Amniotic stem cell (primary cell): ENCODE results near the gene TNK2.
"Not testable (repeated sequence)": the region's sequence is repeated elsewhere in the genome, so short reads cannot be mapped to it uniquely, and the experiment has no call there.

Experiments used
- DNase-seq: peaks from one replicate; lab custom pipeline; 2025; lab: John Stamatoyannopoulos, UW

The TNK2 gene

GRCh38 chr3:195821403-195822130 is 86.8 kb downstream of the TNK2 start:
- no peak for DNase-seq

GRCh38 chr3:195820901-195821300 is 87.5 kb downstream of the TNK2 start:
- DNase-seq, result no peak

- DNase-seq, result no peak
Observed at GRCh38 chr3:195820186-195820585, 88.2 kb downstream of the TNK2 start.

DNA sequence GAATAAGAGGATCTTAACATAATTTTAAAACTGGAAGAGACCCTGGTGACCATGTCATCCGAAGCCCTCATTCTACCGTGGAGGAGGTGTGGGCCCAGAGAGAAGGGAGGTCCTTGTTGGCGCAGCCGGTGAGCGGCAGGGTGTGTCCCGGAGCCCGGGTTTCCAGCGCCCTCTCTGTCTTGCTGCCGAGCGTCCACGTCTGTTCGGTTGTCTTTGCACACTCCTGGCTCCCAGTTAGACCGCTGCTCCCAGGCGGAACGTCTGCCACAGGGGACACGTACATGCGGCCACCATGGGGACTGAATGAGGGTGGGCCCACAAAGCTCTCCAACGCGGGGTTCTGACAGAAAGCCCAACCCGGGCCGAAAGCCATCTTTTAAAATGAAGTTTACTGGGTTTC is 90.0 kb downstream of the TNK2 start:
- DNase-seq, result no peak

DNA sequence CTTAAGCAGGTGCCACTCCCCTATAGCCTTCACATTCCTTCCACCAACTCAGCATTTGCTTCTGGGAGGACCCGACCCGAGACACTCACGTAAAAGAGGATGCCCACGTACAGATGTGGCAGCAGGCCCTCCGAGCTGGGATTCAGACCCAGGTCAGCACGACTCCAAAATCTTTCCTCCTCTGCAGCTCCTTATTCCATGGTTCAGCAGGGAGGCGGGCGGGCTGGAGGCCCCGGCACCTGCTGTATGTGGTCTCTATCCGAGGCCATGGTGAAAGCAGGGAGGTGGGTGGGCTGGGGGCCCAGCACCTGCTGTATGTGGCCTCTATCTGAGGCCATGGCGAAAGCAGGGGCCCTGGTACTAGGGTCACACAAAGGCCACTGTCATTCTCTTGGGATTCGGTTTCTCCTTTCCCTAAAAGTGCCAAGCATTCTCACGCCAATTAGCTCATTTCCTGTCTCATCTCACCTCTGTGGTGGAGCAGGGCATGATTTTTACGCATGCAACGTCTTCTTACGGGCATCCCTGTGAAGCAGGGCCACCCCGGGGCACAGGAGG is 90.7 kb downstream of the TNK2 start:
- DNase-seq, result no peak

DNA sequence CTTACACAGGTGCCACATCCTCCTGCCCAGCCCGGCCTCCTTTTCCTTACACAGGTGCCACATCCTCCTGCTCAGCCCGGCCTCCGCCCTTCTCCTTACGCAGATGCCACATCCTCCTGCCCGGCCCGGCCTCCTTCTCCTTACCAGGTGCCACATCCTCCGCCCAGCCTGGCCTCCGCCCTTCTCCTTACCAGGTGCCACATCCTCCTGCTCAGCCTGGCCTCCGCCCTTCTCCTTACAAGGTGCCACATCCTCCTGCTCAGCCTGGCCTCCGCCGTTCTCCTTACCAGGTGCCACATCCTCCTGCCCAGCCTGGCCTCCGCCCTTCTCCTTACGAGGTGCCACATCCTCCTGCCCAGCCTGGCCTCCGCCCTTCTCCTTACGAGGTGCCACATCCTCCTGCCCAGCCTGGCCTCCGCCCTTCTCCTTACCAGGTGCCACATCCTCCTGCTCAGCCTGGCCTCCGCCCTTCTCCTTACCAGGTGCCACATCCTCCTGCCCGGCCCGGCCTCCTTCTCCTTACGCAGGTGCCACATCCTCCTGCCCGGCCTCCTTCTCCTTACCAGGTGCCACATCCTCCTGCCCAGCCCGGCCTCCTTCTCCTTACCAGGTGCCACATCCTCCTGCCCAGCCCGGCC is 92.0 kb downstream of the TNK2 start:
- not testable (repeated sequence) for DNase-seq

DNA sequence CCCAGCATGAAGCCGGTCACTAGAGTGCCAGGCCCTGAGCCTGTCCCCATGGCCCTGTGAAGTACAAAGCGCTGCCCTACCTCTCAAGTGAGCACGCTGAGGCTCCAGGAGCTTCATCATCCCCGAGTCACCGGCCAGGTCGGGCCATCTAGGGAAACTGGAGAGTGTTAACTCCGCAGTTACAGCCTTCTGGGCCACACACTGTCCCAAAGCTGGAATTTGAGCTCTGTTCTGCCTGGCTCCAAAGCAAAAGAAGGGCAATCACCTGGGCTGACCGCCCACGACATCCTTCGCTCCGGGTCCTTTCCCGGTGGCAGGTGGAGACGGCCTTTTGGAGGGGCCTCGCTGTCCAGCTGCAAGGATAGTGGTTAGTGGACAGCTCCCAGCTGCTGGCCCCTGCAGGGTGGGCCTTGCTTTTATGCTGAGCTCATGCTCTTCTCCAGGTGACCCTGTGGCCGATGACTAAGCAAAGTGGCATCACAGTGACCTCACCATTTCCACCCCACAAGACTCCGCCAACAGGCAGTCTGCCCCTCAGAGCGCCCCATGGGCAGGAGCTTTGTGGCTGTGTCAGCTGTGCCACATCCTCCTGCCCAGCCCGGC is 93.1 kb downstream of the TNK2 start:
- no peak for DNase-seq

DNA sequence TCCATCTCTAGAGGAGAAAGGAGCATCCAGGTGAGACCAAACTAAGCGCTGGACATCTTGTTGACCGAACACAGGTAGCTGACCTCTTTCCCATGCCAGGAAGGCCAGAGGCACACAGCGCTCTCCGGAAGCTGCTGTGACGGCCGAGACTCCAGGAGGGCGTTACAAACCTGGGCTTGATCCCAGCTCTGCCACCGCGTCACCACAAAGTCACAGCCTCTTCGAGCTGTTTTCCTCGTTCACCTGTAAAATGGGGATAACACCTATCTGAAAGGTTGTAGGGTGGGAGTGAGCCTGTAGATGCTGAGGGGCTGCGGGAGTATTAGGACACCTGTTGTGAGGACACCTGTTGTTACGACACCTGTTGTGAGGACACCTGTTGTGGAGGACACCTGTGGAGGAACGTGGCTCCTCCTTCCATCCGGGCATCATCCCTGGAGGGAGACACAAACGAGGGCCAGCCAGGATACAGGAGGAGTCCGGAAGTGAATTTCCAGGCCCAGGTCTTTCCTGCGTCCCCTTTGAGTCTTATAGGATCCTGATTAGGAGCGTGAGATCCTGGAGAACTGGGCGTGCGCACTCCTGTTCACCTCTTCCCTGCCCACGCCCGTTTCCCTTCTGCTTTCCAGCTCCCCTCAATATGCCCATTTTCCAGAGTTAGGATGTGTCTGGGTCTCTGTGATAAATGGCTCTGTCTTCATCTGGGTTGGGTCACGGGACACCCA is 94.3 kb downstream of the TNK2 start:
- no peak for DNase-seq
